Skeletal muscle cell (primary cell): Measurements from ENCODE around the gene ZNHIT2.

Experiments used
- DNase-seq: peaks from one replicate; pipeline ENCODE4 v3.0.0-alpha.2; 2010; ENCODE audit warnings: low read depth
- H3K4me3 ChIP-seq: 2 replicates; pipeline ENCODE4 v1.5.1; 2011; ENCODE audit warnings: low read depth, mild to moderate bottlenecking, control low read depth, low read length, moderate library complexity

Gene ZNHIT2

DNA sequence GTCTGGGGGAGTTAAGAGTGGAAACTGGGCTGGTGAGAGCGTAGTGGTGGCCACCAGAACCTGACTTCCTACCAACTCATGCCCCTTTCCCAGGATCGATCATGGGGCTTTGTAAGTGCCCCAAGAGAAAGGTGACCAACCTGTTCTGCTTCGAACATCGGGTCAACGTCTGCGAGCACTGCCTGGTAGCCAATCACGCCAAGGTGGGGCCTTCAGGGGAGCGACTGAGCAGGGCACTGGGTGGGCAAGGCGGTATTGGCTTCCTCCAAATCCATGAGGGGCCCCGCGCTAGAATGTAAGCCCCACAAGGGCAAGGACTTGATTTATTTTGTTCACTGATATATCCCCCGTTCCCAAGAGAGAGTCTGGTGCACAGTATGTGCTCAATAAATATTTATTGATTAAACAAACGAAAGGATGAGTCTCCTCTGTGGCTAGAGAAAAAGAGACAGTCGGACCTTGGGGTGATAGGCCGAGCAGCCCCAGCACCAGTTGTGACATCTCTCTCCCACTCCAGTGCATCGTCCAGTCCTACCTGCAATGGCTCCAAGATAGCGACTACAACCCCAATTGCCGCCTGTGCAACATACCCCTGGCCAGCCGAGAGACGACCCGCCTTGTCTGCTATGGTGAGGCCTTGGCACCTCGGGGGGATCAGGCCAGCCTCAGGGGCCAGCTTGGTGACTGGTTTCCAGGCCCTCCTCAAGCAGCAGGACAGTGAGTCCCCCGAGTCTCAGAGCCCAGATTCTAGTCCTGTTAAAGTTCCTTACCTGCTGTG is 32.7 kb downstream of the ZNHIT2 start:
- no peak for DNase-seq
- peak overlapping the region; percentile 92 for H3K4me3 ChIP-seq

DNA sequence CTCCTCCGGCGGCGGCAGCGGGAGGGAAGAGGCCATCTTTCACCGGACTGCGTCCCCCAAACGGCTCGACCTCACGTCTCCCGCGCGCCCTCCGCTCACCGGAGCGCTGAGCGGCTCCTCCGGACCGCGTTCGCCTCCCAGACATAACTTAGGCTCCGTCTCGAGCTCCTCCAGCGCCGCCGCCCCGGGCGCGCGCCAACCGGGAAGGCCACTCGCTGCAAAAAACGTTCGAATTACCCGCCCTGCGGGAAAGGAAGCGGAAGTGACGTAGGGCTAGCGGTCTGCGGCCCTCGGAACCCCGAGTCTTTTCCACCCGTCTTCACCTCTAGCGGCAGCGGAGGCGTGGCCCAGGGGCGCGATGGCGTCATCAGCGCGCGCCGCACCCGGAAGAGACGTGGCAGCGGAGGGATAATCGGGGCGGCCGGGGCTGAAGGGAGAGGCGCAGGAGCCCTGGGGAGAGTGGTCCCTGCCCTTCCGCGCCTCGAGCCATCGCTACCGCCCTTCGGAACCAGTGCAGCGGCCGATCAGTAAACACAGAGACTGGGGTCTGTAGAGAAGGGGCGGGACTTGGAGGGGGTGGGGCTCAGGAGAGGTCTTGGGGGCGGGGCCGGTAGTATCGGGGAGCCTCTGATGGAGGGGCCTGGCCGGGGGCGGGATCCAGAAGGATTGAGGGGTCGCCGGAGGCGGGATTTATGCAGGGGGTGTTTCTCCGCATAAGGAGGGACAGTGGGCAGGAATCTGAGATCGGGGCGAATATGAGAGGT is 33.5 kb downstream of the ZNHIT2 start, which contains the start of the genes CDCA5 and ZFPL1:
Gene CDCA5, minus strand, starts transcription at position 207 of the 764 bp plus-strand sequence. Its CDS starts 62 bp downstream, at position 145.
Gene ZFPL1, plus strand, starts transcription at position 389 of the 764 bp plus-strand sequence. CDS start 477 bp downstream, outside the sequence.
- peak; percentile 84 for DNase-seq
- peak within 1 kb of the TSS; percentile 92 for H3K4me3 ChIP-seq

DNA sequence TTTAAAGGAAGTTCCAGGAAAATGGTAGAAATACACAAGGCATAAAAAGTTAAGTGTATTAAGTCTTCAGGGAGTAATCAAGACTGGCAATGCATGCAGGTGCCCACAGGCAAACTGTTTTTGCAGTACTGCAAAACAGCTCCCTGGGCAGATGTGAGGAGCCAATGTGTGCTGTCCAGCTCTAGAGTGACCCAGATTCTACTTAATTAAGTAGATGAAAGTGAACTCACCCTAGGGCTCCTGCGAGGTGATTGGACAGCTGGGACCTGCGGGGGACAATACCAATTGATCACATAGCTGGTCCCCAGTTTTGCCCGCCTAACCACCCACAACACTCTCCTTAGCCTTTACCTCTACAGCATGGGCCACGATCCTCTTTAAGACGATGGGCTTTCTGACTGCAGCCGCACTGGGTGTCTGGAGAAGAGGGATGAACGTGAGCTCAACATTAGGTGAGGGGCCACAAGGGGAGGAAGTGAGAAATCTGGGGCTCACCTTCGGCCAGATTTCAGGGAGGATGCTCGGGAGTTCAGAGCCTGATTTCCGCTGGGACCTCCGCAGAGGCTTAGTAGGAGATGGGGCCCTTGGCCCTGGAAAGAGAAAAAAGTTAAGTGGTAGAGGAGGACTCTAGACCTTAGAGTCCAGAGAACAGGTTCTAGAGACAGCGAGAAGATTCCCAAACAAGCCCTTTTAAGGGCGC is 34.2 kb downstream of the ZNHIT2 start:
- DNase-seq, result no peak
- peak overlapping the region; percentile 92 for H3K4me3 ChIP-seq

DNA sequence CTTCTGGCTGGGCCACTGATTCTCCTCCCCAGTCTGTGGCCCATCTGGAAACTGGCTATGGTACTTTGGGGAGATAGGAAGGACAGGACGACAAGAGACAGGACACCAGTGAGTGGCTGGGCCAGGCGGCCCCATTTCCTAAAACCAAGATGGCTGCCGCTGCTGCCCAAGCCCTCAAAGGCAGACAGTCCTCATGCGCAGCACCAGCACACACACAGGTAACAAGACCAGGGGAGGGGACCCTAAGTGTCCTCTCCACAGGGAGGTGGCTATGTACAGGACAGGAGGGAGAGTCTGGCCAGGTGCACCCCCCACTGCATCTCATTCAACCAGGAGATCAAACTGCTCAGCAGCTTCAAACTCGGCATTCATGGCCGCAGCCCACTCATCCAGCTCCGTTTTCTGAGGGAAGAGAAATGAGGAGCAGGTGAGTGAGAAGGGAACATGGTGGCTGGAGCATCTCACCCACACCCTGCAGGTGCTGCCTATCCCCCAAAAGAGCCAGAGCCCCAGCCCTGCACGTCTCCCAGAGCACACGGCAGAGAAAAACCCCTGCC is 38.6 kb downstream of the ZNHIT2 start:
- H3K4me3 ChIP-seq, result no peak overlapping the region
- DNase-seq, result no peak

DNA sequence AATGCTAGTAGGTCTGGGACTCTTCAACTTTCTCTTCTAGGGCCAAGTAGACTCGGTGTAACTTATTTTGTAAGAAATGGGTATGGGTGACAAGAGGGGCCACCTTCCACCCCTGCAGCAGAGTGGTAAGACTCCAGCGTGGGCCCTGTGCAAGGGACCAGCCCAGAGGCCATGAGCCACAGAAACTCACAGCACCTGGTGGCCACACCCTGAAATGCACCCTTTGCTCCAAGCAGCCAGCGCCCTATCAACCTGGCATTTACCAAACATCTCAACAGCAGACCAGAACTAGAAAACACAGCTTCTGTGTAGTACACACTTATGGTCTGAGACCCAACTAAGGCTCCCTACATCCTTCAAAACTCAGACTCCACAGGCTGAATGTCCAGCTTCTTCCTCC is 39.4 kb downstream of the ZNHIT2 start:
- no peak for DNase-seq
- H3K4me3 ChIP-seq, result no peak overlapping the region

DNA sequence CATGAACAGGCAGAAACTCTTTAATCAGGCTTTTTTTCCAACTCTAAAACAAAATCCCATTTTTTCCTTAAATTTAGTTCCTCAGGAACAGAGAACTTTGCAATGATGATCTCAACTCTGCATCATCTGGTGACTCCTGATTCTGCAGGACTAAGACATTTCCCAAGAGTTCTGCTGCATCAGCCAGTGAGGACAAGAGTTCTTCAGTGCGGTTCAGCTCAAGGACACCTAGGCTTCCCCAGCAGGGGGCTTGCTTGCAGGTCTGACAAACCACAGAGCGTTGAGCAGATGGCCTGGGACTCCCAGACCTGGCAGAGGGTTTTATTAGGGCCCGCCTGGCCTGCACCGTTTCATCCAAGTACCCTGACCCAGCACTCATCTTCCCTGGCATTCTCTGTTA is 40.0 kb downstream of the ZNHIT2 start:
- H3K4me3 ChIP-seq, result no peak overlapping the region
- DNase-seq, result peak; percentile 9

DNA sequence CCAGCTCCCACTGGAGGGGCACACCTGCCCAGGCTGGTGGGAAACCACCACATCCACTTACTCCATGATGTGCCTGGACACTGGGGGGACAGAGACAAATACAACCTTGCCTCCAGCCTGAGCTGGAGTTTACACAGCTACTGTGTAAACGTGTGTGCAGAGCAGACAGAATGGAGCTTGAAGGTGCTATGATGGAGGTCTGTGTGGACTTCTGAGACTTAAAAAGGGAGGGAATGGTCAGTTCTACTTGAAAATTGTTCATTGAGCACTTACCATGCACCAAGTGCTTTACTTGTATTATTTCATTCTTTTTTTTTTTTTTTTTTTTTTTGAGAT is 44.9 kb downstream of the ZNHIT2 start:
- DNase-seq, result no peak
- no peak overlapping the region for H3K4me3 ChIP-seq

DNA sequence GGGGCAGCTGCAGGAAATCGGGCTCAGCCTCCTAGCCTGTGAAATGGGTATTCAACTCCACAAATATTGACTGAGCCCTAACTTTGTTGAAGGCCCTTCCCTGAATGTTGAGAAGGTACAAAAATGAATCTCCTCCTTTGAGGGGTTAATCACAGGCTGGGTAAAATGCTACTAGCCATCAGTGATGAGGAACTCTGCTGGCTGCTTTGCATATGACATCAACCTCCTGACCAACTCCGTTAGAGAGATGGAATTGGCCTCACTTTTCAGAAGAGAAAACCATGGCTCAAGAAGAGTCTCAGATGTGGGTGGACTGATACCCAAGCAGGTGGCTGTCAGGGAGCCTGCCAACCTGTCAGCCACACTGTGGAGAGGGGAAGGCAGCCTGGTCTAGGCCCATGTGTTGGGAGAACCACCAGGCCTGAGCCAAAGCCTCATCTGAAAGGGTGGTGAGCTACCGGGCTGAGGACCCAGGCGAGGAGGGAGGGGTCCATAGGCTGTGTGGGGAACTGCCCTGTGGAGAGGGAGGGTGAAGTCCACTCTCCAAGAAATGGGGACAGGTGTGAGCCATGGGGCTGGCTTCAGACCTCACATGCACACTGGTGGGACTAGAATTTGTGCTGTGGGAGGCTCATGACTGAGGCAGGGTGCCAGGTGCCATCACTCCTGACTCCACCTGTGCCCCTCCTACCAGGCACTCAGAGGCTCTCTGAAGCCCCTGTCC is 45.4 kb downstream of the ZNHIT2 start:
- no peak overlapping the region for H3K4me3 ChIP-seq
- no peak for DNase-seq

DNA sequence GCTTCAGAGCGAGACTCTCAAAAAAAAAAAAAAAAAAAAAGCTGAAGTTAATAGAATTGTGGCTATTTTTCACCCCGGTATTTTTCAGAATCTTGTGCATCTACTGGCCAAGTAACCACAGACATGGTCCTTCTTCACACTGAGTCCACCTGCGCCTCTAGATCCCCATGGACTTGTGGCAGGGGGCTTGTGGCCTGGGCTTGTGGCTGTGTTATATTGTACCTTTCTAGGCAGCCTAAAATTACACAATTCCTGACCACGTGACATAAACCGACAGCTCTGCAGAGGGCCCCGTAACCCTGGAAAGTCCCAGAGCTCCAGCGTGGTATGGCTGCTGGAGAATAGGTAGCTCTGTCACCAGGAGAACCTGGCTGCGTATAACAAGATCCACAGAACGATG is 48.3 kb downstream of the ZNHIT2 start:
- no peak overlapping the region for H3K4me3 ChIP-seq
- no peak for DNase-seq

DNA sequence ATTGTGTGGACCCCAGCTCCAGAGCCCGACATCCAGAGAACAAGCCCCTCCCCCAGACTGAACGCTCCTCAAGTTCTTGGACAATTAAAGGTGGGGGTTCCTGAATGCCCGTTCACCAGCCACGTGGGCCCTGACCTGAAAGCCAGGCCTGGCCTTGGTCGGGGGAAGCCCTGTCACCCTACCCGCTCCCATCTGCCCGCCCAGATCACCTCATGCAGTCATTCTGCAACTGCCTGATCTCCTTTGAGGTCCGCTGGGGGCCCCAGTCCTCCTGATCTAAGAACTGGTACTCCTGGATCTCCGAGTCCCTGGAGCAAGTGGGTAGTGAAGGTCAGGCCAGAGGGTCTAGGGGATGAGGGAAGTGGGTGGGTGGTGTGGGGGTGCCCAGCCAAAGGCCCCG is 50.1 kb downstream of the ZNHIT2 start:
- no peak for DNase-seq
- H3K4me3 ChIP-seq, result no peak overlapping the region

DNA sequence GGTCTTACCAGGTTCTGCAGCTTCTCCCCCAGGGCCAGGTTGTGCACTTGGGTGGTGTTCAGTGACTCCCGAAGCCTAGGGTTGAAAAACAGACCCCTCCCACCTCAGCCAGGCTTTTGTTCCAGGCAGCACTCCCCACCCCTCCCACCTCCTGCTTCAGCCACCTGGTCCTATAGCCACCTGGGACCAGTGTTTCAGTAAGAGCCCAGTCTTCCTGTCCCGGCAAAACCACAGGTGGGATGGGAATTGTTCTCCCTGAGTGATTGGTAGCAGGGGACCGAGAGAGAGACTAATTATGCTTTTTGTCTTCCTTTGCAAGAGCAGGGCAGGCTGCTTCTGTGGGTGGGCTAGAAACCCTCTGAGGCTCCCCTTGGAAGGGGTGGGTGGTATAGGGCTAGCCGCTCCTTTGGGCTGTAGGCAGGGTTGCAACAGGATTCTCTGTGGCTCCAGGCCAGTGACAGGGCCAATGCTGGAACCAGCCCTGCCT is 50.7 kb downstream of the ZNHIT2 start:
- no peak overlapping the region for H3K4me3 ChIP-seq
- no peak for DNase-seq
